GM21825 (cell line): ENCODE data around the gene MRPL28.
"Not testable (repeated sequence)": the region's sequence is repeated elsewhere in the genome, so short reads cannot be mapped to it uniquely, and the experiment has no call there.

Source experiments
- ATAC-seq: cut with Tn5 transposase; IDR thresholded peaks from one replicate; pipeline ENCODE4 v1.9.1; 2021; ENCODE audit warnings: mild to moderate bottlenecking, moderate library complexity; ENCODE audit not compliant: unreplicated experiment

The MRPL28 gene

GRCh38 chr16:360698-361336, 9.5 kb downstream of the MRPL28 start:
- no peak for ATAC-seq

DNA sequence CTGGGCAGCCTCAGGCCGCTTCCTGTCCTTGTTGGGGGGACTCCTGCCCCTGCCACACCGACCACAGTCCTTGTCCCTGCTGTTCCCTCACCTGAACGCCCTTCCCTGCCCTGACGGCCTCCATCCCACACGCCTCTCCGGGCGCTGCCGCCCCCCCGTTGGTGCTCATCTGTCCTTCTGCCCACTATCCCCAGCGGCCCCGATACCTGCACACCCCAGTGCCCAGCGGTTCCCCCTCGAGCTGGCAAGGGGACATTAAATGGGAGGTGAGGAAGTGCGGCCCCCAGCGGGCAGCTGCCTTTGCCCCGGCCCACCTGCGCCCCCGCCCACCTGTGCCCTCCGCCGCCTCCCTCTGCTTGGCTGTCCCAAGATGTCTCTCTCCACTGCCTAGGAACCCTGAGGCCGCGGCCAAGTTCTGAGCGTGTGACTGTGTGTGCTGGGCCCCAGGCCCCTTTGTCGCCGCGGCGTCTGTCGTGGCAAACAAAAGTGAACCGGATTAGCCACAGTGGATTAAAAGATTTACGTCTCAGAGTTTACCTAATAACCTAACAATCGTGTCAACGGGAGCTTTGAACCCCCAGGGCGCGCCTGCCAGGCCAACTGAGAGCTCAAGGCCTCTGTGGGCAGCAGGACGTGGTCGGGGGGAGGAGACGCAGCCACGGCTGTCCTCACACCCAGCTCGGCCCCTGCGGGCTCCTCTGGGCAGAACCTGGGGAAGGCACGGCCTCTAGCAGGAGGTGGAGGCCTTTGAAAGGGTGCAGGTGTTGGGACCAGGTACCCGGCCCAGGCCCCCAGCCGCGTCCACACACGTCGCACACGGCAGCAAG, 10.3 kb downstream of the MRPL28 start:
- ATAC-seq = no peak

DNA sequence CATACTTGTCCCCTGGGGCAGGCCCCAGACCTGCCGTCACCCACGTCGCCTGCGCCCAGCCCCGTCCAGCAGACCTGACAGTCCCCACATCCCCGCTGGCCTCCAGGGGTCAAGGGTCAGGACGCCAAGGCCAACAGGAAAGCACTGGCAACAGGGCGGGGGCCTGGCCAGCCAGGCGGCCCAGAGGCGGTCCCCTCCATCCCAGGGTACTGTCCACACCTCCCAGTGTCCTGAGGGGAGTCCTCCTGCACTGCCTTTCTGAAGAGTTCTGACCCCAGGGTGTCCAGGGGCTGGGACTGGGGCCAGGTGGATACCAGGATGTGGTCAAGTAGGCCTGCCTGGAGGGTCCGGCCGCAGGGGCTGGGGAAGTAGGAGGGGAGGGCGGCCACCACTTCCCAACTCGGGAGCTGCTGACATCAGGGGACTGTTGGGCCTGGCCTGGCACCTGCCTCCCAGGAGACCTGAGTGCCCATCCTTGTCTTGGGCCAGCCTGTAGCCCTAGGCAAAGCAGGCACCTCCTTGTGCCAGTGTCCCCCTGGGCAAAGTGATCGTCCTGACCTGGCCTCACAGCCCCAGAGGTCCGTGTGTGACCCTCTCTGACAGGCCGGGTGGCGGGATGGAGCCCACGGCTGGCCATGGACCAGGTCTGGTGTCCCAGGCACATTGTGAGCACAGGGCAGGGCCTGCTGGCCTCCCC, 11.1 kb downstream of the MRPL28 start:
- ATAC-seq = no peak

GRCh38 chr16:356741-357140, 13.6 kb downstream of the MRPL28 start:
- no peak for ATAC-seq

- ATAC-seq = no peak
These were observed 15.3 kb downstream of the MRPL28 start for GRCh38 chr16:354971-355461.

- ATAC-seq = no peak
These were observed 16.0 kb downstream of the MRPL28 start for GRCh38 chr16:354291-354881.

DNA sequence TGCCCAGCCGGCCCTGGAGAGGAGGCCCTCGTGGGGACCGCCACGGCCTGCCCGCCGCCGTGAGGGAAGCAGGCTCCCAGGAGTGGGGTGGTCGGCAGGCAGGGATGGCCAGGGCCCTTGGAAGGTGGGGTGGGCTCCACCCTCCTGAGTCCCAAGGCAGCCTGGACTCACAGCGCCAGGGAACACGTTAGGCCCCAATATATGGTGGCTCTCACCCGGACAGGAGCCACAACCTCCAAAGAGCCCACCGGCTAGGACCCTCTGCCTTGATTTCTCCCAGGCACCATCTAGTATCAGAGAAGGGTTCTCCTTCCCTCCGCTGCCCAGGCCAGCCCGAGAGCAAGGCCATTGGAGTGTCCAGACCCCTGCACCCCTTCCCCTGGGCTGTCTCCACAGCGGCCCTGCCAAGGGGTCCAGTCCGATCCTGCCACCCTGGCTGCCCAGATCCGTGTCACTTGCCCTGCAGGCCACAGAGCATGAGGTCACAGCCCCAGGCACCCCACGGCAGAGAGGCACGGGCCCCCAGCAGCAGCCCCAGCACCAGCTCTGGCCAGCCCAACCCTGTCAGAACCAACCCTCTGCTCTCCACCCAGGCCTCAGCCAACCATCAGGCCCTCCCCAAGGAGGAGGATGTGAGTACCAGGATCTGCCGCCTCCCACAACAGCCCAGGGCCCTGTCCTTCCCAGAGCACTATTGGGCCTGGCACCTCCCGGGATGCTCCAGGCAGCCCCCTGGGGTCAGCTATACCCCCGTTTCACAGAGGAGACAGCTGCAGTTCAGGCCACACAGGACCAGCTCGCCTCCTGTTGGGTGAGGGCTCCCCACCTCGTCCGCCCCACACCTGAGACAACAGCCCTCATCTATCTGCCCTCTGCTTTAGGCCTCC, 16.7 kb downstream of the MRPL28 start:
- no peak for ATAC-seq

DNA sequence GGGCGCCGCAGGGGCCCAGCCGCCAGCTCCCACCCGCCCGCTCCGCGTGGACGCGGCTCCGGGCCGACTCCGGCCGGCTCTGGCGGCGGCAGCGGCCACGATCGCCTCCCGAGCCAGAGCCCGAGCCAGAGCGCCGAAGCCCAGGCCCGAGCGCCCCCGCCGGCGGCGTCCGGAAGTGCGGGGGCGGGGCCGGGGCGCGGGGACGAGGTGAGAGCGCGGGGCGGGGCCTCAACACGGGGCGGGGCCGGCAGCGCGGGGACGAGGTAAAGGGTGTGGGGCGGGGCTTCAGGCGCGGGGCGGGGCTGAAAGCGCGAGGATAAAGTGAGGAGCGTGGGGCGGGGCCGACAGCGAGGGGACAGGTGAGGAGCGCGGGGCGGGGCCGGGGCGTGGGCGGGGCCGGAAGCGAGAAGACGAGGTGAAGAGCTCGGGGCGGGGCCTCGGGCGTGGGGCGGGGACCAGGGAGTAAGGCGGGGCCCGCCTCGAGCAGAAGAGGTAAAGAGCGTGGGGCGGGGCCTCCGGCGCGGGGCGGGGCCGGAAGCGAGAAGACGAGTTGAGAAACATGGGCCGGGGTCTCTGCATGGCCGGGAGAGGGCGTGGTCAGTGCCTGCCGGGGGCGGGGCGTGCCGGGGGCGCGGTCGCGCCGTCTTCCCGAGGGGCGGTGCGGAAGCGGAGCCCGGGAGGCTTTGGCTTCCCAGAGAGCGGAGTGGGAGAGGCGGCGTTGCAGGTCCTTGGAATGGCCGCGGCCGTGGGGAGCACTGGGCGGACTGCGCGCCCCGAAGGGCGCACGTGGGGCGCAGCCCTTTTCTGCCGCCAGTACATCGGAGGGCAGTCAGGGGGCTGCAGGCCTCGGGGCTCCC, 17.6 kb downstream of the MRPL28 start, which contains the start of gene AXIN1:
Gene AXIN1, minus strand, starts transcription at position 177 of the 857 bp plus-strand sequence. CDS start 5,698 bp downstream, outside the sequence.
- ATAC-seq = peak; percentile 48

GRCh38 chr16:351804-352520, 18.4 kb downstream of the MRPL28 start:
- peak; percentile 10 for ATAC-seq

- no peak for ATAC-seq
These were observed 20.1 kb downstream of the MRPL28 start for GRCh38 chr16:350203-350602.

DNA sequence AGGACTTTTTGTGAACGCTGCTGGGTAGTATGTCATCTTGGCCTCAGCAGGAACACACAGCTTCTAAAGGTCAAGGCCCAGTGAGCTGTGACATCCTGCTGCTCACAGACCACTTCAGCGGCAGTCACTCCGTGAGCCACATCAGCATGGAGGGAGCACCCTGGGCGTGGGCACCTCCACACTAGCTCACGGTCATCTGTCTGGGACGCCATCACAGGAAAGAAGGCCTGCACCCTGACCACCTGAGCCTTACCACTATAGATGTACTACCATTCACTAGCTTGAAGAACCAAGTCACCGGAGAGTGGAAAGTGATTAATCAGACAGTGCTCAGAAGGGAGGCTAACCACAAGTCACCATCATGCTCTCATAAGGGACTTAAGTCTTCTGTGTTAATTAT, 21.1 kb downstream of the MRPL28 start:
- peak; percentile 33 for ATAC-seq

- not testable (repeated sequence) for ATAC-seq
These were observed 21.8 kb downstream of the MRPL28 start for GRCh38 chr16:348495-348894.

DNA sequence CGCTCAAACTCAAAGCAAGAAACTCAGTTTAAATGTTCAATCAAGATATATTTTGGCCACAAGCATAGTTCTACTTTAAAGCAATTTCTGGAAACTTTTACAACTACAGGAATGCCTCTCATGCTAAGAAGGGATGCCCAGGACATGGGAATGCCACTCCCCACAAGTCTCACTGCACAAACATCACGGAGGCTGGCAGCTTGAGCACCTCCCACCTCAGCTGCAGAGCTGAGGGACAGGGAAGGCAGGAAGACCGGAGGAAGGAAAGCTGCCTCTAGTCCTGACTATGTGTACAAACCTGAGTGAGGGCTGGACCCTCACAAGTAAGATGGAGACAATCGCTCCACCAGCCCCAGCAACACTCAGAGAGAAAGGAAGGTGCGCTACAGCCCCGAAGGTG, 23.1 kb downstream of the MRPL28 start:
- ATAC-seq = no peak

DNA sequence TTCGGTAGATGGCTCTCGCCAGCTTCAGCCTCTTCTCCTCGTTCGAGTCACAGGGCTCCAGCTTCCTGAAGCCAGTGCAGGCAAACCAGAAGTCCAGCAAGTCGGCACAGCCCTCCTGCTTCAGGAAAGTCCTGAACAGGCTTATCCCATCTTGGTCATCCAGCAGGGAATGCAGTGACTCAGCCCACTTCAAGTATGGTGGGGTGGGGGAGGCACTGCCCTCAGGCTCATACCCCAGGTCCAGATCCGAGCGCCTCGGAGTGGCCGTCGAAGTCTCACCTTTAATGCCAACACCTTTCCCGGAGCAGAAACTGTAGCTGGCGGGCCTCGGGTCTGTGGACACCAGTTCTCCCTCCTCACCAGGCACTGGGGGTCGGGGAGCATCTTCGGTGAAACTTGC, 23.8 kb downstream of the MRPL28 start:
- ATAC-seq = no peak

DNA sequence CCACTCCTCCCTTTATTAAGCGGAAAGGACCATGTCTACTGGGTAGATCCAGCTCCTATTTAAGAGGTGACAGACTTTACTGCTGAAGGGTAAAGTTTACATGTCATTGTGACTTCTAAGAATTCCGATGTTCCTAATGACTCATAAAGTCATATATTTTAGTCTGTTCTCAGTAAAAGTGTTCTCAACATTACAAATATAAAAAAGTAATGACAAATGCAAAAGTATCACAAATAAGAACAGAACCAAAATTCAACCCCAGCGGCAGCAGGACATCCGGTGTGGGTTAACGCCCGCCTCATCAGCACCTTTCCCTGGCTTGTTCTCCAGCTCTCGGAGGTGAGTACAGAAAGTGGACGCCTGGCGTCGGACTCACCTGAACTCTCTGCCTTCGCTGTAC, 24.6 kb downstream of the MRPL28 start:
- no peak for ATAC-seq

DNA sequence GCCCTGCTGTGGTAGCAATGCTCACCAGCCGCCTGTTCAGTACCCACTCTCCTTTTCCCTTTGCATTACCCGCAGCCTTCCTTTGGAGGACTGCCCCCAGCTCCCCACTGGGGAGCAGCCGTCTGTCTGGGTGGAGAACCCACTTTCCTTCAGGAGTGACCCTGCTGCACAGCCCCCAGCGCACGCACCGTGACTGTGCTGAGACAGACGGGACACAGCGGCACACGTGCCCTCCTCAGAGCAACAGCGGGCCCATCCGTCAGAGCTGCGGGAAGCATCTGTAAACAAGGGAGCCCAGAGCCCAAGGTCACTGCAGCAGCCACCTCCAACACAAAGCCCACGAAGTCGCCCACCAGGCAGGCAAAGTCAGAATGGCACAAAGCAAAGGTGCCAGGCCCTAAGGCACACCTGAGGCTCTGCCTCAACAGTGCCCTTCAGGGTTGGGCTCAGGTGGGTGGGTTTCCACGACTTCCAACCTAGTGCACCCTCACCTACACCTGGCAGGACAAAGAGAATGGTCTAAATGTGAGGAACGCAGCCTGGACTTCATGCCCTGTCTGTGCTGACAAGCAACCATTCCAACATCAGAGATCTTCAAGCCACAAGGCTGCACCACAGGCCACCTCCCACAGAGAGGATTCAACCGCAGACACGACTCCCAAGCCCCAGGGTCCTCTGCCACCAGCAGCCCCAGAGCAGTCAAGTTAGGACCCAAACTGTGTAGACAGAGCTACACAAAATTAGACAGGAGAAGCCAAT, 27.7 kb downstream of the MRPL28 start:
- ATAC-seq = no peak

GRCh38 chr16:341974-342336, 28.4 kb downstream of the MRPL28 start:
- ATAC-seq = not testable (repeated sequence)
